SW480 (cell line): Measurements from ENCODE around the gene DNAJC8.

Source experiments
- DNase-seq: peaks from one replicate; pipeline ENCODE4 v3.0.0-alpha.2; 2016; ENCODE audit warnings: low spot score

Gene DNAJC8

DNA sequence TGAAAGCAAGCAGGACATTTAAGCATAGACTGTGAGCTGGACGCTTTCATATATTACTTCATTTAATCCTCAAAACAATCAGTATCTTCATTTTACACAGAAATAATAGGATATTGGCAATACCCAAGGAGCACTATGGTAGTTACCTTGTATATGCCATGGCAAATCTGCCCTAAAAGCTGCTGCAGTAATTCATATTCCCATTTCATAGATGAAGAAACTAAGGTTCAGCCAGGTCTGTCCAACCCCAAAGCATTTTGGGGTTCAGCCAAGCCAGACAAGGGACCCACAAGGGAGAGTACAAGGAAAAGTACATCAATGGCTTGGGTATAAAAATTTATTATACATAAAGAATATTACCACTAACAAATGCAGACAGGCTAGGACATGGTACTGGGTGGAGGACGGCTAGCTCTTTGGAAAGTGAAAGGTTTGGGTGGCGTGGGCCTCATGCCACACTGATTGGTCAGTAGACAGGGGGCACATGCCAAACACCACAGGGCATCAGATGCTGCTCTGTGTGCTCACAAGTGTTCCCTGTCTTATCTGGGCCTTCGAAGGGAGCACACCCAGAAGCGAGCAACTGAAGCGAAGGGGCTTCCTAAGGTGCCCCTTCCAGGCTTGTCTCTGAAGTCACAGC is 32.5 kb downstream of the DNAJC8 start:
- DNase-seq: no peak

DNA sequence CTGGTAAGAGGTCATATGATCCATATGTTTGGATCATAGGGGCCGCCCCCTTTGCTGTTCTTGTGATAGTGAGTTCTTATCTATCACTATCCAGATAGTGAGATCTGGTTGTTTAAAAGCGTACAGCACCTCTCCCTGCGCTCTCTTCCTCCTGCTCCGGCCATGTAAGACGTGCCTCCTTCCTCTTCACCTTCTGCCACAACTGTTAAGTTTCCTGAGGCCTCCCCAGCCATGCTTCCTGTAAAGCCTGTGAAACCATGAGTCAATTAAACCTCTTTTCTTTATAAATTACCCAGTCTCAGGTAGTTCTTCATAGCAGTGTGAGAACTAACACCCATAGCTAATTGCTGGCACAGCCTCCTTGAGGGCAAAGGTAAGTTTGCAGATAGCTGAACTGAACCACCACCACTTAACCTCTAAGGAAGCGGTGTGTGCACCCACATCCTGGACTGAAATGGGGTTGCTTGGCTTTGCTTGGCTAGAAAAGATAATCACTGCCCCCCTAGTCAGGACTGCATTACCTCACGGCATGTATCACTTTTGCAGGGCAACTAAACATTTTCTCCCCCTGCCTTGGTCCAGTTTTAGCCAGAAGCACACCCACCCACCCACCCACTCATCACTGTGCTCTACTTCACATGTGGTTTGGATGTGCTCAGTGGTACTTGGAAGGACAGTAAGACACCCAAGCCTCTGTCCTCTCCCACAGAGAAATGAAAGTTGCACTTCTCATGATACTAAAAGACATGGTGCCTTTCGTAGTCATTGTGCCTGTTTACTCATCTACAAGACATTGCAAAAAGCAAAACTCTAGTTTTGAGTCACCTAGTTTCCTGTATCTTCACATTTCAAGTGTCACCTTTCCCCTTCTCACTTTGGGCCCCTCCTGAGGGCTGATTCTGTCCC is 33.2 kb downstream of the DNAJC8 start:
- no peak for DNase-seq

- DNase-seq: no peak
Observed at GRCh38 chr1:28197682-28198415, 35.0 kb downstream of the DNAJC8 start.

- DNase-seq: no peak
Observed at GRCh38 chr1:28196330-28196729, 36.5 kb downstream of the DNAJC8 start.

DNA sequence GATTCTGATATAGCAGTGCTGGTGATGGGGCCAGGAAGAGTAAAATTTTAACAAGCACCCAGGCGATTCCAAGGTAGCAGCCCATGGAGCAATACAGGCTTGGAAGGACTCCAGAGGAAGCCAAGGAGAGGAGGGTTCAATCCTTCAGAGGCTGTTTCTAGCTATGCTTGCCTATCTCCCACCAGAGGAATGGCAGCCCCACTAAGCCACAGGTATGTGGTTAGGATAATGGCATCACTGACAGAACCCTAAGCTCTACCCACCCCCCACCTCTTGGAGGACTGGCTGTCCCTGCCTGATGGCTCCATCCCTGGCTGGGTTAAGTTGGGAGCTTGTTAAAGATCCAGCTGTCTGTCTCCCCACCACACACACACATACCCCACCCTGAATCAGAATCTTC is 37.0 kb downstream of the DNAJC8 start:
- no peak for DNase-seq

- no peak for DNase-seq
Observed at GRCh38 chr1:28194326-28195035, 38.3 kb downstream of the DNAJC8 start.

- peak; percentile 78 for DNase-seq
Observed at GRCh38 chr1:28193701-28194161, 39.1 kb downstream of the DNAJC8 start.

DNA sequence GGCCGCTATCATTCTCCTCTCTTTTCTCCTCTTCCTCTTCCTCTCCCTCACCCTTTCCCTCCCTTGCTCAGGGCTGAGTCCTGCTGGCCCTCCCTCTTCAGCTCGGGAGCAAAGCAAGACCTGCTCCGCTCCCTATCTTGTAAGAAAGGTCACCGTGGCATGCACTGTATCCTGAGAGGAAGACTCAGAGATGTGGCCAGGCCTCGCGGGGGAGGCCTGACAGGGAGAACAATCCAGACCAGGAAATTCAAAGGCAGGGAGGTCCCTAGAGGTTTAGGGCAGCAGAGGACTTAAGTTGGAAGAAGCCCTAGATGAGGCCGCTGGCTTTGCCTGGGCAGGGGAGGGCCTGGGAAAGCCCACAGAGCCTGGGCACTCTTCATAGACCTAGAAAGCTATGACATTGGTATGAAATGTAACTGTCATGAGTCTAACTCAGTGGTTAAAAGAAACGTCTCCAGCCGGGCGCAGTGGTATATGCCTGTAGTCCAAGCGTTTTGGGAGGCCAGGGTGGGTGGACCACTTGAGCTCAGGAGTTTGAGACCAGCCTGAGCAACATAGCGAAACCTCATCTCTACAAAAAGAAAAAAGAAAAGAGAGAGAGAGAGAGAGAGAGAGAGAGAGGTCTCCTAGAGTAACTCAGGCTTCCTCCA is 41.7 kb downstream of the DNAJC8 start:
- DNase-seq: no peak

GRCh38 chr1:28190337-28190979 is 42.4 kb downstream of the DNAJC8 start:
- DNase-seq: no peak

DNA sequence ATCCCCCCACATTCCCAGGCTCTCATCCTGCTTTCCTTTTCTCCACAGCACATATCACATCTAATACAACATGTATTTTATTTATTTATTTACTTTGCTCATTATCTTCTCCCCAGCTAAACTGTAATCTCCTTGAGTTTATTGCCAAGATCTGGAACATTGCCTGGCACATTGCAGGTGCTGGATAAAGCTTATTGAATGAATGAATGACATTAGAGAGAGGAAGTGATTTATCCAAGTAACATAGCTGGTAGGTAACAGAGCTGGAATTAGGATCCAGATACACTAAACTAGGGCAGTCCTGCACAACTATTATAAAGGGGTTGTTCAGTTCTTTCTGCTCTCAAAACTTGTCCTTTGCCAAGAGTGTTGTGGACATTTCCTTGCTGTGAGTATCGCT is 47.8 kb downstream of the DNAJC8 start:
- no peak for DNase-seq

GRCh38 chr1:28180306-28181305 is 52.2 kb downstream of the DNAJC8 start:
- no peak for DNase-seq

DNA sequence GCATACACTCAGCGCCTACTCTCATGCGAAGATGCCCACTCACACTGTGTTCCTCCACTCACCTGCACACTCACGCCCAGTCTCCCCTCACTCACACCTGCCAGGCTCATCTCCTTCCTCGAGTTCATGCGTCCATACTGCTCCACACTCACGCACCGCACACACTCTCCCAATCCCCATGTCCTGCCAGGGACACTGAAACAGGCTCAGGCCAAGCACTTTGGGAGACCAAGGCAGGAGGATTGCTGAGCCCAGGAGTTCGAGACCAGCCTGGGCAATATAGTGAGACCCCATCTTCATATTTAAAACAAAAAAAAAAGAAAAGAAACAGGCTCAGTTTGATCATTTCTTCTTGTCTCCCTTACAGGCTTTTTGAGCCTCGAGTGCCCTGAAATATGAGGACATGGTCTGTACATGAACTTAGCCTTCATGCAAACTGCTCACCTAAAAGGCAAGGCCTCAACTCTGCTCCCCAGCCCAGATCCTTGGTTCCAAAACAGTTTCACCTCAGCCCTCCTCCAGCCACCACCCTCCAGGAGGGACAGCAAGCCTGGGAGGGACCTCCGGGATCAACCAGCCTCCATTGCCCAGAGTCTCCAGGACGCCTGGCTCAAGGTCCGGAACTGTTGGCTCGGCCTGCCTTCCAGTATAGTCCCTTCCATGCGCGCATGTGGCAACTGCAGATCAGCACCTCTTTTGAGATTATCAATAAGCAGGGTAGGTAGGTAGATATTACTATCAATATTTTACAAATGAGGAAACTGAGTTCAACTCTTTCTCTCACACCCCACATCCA is 53.9 kb downstream of the DNAJC8 start:
- DNase-seq: no peak

GRCh38 chr1:28176492-28177470 is 56.0 kb downstream of the DNAJC8 start, which contains the start of gene PTAFR:
Gene PTAFR, minus strand, starts transcription at chr1:28176690. Its CDS starts 25,669 bp downstream, at chr1:28151021.
- no peak for DNase-seq

- no peak for DNase-seq
Observed at GRCh38 chr1:28175955-28176485, 56.8 kb downstream of the DNAJC8 start.

- DNase-seq: no peak
Observed at GRCh38 chr1:28173980-28174297, 58.9 kb downstream of the DNAJC8 start.

DNA sequence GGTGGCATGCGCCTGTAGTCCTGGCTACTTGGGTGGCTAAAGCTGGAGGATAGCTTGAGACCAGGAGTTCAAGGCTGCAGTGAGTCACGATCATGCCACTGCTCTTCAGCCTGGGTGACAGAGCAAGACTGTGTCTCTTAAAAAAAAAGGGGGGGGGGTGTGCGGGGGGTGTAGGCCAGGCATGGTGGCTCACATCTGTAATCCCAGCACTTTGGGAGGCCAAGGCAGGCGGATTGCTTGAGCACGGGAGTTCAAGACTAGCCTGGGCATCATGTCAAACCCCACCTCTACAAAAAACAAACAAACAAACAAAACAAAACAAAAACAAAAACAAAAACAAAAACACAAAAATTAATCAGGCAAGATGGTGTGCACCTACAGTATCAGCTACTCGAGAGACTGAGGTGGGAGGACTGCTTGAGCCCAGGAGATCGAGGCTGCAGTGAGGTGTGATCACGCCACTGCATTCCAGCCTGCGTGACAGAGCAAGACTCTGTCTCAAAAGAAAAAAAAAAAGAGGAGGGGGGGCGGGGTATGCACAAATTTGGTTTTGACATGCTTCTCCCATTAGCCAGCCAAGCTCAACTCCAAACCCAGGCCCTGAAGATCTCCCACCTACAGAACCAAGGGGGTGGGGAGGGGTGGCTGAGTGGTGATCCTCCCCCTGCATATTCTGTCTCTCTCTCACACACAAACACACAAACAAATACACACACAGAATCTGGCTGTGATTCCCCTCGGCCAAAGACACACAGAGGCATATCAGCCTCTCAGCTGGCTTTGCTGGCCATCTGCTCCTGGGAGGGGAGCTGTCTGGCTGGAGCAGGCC is 59.5 kb downstream of the DNAJC8 start:
- no peak for DNase-seq
